Upper lobe of left lung (tissue), 6 donors: ENCODE data around the gene APOB. TPM values are rescaled to one million over a fixed set of nuclear protein-coding genes. Genes with fewer than 3 reads are reported as not detected.

Source experiments
- ATAC-seq, 2 donors: fragments of 200-7000 bp; cut with Tn5 transposase; one replicate each; pipeline ENCODE4 v1.9.1; 2022; ENCODE audit warnings: mild to moderate bottlenecking in 2 of 2, moderate library complexity in 2 of 2; ENCODE audit not compliant: low FRiP score in 2 of 2
- DNase-seq, 2 donors: peaks; one replicate each; pipeline ENCODE4 v3.0.0-alpha.2; 2019 to 2020
- H3K27ac ChIP-seq, 4 donors: fragments of 200-600 bp; sonication (generic); one replicate each; pipeline ENCODE4 v1.5.1; 2016 to 2019
- H3K27me3 ChIP-seq, 4 donors: fragments of 200-600 bp; sonication (generic); one replicate each; pipeline ENCODE4 v1.5.1; 2017 to 2019
- H3K36me3 ChIP-seq, 4 donors: fragments of 200-600 bp; sonication (generic); one replicate each; pipeline ENCODE4 v1.5.1; 2016 to 2019
- H3K4me1 ChIP-seq, 4 donors: fragments of 200-600 bp; sonication (generic); one replicate each; pipeline ENCODE4 v1.5.1; 2018 to 2019
- H3K4me3 ChIP-seq, 4 donors: fragments of 200-600 bp; sonication (generic); one replicate each; pipeline ENCODE4 v1.5.1; 2017 to 2019; ENCODE audit warnings: mild to moderate bottlenecking in 2 of 4, moderate library complexity in 1 of 4
- H3K9me3 ChIP-seq, 4 donors: fragments of 200-600 bp; sonication (generic); one replicate each; pipeline ENCODE4 v1.5.1; 2018 to 2019
- EP300 ChIP-seq, 4 donors: sonication (generic); formaldehyde crosslinking; IDR thresholded peaks; one replicate each; pipeline ENCODE4 v1.5.1; 2017; ENCODE audit warnings: antibody characterized with exemption in 4 of 4, control low read depth in 2 of 4
- POLR2A ChIP-seq, 4 donors: fragments of 450-650 bp; IDR thresholded peaks; one replicate each; pipeline ENCODE4 v1.5.1; 2016 to 2017; ENCODE audit warnings: antibody characterized with exemption in 4 of 4, mild to moderate bottlenecking in 2 of 4
- POLR2AphosphoS5 ChIP-seq, 2 donors: sonication (generic); formaldehyde crosslinking; IDR thresholded peaks; one replicate each; pipeline ENCODE4 v1.5.1; 2017; ENCODE audit warnings: antibody characterized with exemption in 2 of 2
- WGBS, 2 donors: methylation state at CpG; one replicate each; pipeline ENCODE4 v1.1.5; 2017 to 2018; 5-methylcytosine and 5-hydroxymethylcytosine counted together
- total RNA-seq, 6 donors: library from RNA; depleted of rRNA in 4 of 6; stranded (reverse); fragments of >200 nt in 4 of 6; gene quantifications; one replicate each; pipeline versions ENCODE4 v1.1.0 to v1.2.1, GENCODE V29; 2016 to 2021
- TF ChIP-seq, protein P1 (sequence below), 6 experiments: fragments of 450-650 bp in 4 of 6; fragments of 200-600 bp in 2 of 6; sonication (generic) in 2 of 6; IDR thresholded peaks; one replicate each; pipeline ENCODE4 v1.5.1; 2016 to 2019; ENCODE audit warnings: antibody characterized with exemption in 6 of 6
- donor health status: DM: no; HTN: no; CAD: no; lungs with moderate emphysema.
- donor health status: DM: no; HTN: yes; CAD: no; lungs with severe emphysema.

Gene APOB
- total RNA-seq, 6 donors from 2014 or later = under 0.01 to 2.1 (median 0.60) TPM

GRCh38 chr2:21013043-21013816, 30.6 kb downstream of the APOB start:
- Histone ChIP-seq H3K4me3 (no peak overlapping the region), H3K27me3 (no peaks in the 10 kb centered on the region), H3K9me3 (no peaks in the 10 kb centered on the region), H3K4me1 (no peaks in the 10 kb centered on the region), H3K27ac (no peak overlapping the region), H3K36me3 (no peaks in the 10 kb centered on the region)
- WGBS, 2 donors = 80 to 81% methylated on average over 8 of the region's 8 CpGs
- no peak for TF ChIP-seq POLR2AphosphoS5 (IDR thresholded peaks at IDR 0.05)
- TF ChIP-seq, protein P1, sequence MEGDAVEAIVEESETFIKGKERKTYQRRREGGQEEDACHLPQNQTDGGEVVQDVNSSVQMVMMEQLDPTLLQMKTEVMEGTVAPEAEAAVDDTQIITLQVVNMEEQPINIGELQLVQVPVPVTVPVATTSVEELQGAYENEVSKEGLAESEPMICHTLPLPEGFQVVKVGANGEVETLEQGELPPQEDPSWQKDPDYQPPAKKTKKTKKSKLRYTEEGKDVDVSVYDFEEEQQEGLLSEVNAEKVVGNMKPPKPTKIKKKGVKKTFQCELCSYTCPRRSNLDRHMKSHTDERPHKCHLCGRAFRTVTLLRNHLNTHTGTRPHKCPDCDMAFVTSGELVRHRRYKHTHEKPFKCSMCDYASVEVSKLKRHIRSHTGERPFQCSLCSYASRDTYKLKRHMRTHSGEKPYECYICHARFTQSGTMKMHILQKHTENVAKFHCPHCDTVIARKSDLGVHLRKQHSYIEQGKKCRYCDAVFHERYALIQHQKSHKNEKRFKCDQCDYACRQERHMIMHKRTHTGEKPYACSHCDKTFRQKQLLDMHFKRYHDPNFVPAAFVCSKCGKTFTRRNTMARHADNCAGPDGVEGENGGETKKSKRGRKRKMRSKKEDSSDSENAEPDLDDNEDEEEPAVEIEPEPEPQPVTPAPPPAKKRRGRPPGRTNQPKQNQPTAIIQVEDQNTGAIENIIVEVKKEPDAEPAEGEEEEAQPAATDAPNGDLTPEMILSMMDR (IDR thresholded peaks at IDR 0.05) = no peak
- no peak for TF ChIP-seq POLR2A (IDR thresholded peaks at IDR 0.05)
- TF ChIP-seq EP300 (IDR thresholded peaks at IDR 0.05) = no peak
- DNase-seq (no peak), ATAC-seq (no peak)

DNA sequence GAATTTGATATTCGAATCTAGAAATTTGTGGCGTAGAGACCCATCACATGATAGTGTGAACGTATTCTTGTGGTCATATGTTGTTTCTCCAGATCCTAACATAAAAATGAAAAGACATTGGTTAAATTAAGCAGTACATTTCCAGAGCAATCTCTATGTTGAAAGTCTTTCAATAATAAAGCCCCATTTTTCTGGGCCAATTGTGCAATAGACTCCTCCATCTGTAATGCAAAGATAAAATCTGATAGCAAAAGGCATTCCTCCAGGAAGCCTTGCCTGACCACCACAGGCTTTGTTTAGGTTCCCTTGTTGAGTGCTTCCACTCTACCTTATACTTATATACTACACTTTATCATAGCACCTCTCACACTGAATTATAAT, 31.3 kb downstream of the APOB start:
- DNase-seq (no peak), ATAC-seq (no peak)
- H3K9me3 ChIP-seq = no peaks in the 10 kb centered on the region
- 93 to 94% methylated on average over 3 of the region's 3 CpGs for WGBS, 2 donors
- no peak for TF ChIP-seq POLR2A (IDR thresholded peaks at IDR 0.05)
- TF ChIP-seq, protein P1 (IDR thresholded peaks at IDR 0.05) = no peak
- no peak for TF ChIP-seq EP300 (IDR thresholded peaks at IDR 0.05)
- no peak for TF ChIP-seq POLR2AphosphoS5 (IDR thresholded peaks at IDR 0.05)
- no peak overlapping the region for H3K27ac ChIP-seq
- H3K4me3 ChIP-seq = no peak overlapping the region
- H3K27me3 ChIP-seq = no peaks in the 10 kb centered on the region
- no peaks in the 10 kb centered on the region for H3K36me3 ChIP-seq
- no peaks in the 10 kb centered on the region for H3K4me1 ChIP-seq

- Histone ChIP-seq H3K4me3 (no peak overlapping the region), H3K27me3 (no peaks in the 10 kb centered on the region), H3K4me1 (no peaks in the 10 kb centered on the region), H3K36me3 (no peaks in the 10 kb centered on the region), H3K27ac (no peak overlapping the region), H3K9me3 (no peaks in the 10 kb centered on the region)
- WGBS, 2 donors = 85% methylated on average over 8 of the region's 8 CpGs
- no peak for TF ChIP-seq POLR2AphosphoS5 (IDR thresholded peaks at IDR 0.05)
- DNase-seq = no peak
- ATAC-seq = no peak
Measured at GRCh38 chr2:21011876-21012556, 31.9 kb downstream of the APOB start.

GRCh38 chr2:21011453-21011852, 32.4 kb downstream of the APOB start:
- DNase-seq = no peak
- no peak for ATAC-seq
- H3K27ac ChIP-seq = no peak overlapping the region
- no peaks in the 10 kb centered on the region for H3K9me3 ChIP-seq
- H3K36me3 ChIP-seq = no peaks in the 10 kb centered on the region
- WGBS, 2 donors = 83 to 87% methylated on average over 3 of the region's 3 CpGs
- no peaks in the 10 kb centered on the region for H3K27me3 ChIP-seq
- TF ChIP-seq EP300 (IDR thresholded peaks at IDR 0.05) = no peak
- TF ChIP-seq POLR2AphosphoS5 (IDR thresholded peaks at IDR 0.05) = no peak
- TF ChIP-seq POLR2A (IDR thresholded peaks at IDR 0.05) = no peak
- TF ChIP-seq, protein P1 (IDR thresholded peaks at IDR 0.05) = no peak
- no peaks in the 10 kb centered on the region for H3K4me1 ChIP-seq
- H3K4me3 ChIP-seq = no peak overlapping the region

DNA sequence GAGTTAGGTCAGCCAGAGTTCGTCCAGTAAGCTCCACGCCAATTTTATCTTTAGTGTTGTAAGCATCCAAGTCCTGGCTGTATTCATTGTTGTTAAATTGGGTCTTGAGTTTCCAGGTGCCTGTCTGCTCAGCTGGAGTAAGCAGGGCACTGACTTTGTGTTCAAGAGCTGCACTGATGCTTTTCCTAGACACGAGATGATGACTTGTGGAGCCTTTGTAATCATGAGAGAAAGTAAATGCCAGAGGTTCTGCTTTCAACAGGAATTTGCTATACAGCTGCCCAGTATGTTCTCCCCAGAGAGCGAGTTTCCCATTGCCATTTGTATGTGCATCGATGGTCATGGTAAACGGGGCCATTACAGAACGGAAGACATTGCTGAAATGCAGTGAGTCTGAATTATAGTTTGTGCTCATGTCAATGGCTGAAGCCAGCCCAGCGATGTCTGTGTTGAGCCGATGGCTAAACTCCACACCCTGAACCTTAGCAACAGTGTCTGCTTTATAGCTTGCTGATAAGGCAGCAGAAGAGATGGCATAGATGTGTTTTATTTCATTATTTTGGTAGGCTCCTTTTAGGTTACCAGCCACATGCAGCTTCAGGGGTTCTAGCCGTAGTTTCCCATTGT, 32.9 kb downstream of the APOB start:
- ATAC-seq (no peak), DNase-seq (no peak)
- Histone ChIP-seq H3K4me1 (no peaks in the 10 kb centered on the region), H3K27ac (no peak overlapping the region), H3K9me3 (no peaks in the 10 kb centered on the region), H3K4me3 (no peak overlapping the region), H3K36me3 (no peaks in the 10 kb centered on the region), H3K27me3 (no peaks in the 10 kb centered on the region)
- 81 to 85% methylated on average over 10 of the region's 10 CpGs for WGBS, 2 donors
- TF ChIP-seq EP300 (IDR thresholded peaks at IDR 0.05) (no peak), POLR2A (IDR thresholded peaks at IDR 0.05) (no peak), POLR2AphosphoS5 (IDR thresholded peaks at IDR 0.05) (no peak)
- TF ChIP-seq, protein P1 (IDR thresholded peaks at IDR 0.05) = no peak
